GM21423 (cell line): ENCODE measurements around the gene CLDN9.
"Not testable (repeated sequence)": the region's sequence is repeated elsewhere in the genome, so short reads cannot be mapped to it uniquely, and the experiment has no call there.

Experiments used
- ATAC-seq: cut with Tn5 transposase; IDR thresholded peaks from one replicate; pipeline ENCODE4 v1.9.1; 2021; ENCODE audit warnings: mild to moderate bottlenecking, moderate library complexity; ENCODE audit not compliant: unreplicated experiment

CLDN9 gene

DNA sequence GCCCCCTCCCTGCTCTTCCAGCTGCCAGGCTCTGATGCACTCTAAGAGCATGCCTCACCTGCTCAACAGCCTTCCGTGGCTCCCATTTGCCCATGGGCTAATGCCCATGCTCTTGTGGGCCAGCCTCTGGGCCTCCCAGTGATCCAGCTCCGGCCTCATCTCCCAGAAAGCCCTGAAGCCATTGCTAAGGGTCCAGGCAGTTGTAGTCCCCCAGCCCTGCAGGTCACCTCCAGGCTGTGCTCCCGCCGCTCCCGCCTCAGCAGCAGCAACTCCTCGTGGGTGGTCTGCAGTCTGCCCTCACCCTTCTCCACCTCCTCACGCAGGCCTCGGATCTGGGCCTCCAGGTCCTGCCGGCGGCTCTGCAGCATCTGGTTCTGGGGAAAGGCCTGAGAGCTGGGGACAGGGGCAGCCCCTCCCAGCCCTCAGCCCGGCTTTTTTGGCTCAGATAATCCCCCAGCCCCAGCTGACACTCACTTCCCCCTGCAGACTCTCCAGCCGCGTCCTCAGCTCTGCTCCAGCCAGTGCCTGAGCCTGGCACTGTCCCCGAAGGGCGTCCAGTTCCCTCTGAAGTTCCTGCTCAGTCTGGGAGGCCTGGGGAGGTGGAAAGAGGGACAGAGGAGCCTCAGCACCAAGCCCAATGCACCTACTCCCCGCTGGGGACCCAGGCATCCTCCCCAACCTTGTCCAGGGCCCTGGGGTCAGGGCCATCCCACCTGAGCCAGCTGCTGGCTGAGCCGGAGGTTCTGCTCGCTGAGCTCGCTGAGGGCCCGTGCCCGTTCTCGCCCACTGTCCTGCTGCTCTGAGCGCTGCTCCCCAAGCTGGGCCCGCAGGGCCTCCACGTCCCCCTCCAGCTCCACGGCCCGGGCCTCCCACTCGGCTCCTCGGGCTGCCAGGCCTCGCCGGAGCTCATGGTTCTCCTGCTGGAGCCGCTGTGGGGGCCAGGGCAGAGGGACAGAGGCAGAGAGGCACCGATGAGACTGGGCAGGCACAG lies 17.8 kb downstream of the CLDN9 start:
- no peak for ATAC-seq

- ATAC-seq: no peak
Observed at GRCh38 chr16:3032624-3033023, 19.9 kb downstream of the CLDN9 start.

DNA sequence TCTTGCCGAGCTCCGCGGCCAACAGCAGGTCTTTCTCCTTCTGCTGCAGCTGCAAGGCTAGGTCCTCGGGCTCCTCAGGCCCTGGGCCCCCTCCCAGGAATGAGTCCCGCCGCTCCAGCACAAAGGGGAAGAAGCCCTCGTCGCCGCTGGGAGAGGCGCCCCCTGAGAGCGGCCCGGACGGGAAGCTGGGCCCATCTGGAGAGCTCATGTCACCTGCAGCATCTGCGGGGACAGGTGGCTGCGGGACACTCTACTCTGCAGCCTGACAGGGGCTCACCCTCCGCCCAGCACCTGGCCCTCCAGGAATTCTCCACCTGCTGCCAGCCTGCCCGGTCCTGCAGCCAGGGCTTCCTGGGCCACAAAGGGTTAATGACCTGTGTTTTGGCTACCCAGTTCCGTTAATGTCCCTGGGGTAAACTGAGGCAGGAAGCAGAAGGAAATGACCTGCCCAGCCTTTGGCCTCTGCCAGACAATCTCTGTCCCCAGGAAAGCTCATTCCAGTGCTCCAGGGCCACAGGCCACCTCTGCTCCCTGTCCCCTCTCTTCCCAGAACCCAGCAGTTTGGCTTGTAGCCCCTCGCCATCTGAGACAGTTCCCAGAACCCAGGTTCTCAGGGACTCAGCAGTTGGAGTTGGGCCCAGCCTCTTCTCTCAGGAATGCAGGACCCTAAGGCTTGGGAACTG lies 22.7 kb downstream of the CLDN9 start:
- ATAC-seq: no peak

DNA sequence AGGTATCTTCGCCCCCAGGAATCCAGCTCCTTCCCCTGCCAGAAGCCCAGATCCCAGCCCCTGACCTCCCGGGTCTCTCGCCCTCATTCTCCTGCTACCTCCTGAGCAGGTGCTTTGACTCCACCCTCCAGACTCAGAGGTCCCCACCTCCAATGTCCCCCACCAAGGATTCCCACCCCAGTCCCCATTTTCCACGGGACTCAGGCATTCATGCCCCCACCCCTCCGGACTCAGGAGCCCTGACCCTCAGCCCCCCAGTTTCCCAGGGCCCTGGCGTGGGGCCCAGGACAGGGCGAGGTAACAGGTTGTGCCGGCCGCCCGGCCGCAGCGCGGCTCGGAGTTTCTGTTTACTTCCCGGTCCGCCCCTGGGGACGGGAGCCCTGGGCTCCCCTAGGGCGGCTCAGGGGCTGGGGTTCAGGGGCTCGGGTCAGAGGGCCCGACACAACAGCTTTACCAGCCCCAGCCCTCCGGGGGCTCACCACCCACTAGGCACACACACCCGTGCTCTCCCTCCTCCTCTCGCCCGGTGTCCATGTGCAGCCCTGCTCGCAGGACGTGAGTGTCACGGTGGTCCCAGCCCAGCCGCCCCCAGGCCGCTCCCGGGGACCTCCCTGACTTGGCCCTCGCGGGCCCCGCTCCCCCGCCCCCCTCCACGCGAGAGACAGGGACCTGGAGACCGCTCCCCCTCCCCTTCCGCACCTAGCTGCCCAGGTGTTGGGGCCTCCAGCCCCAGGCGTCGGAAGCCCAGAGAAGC lies 23.4 kb downstream of the CLDN9 start:
- ATAC-seq: no peak

- ATAC-seq: no peak
Observed at GRCh38 chr16:3036726-3037315, 24.1 kb downstream of the CLDN9 start, which contains the start of gene BICDL2. Gene BICDL2, minus strand, starts transcription at chr16:3036944. Its CDS starts 1,448 bp downstream, at chr16:3035496.

DNA sequence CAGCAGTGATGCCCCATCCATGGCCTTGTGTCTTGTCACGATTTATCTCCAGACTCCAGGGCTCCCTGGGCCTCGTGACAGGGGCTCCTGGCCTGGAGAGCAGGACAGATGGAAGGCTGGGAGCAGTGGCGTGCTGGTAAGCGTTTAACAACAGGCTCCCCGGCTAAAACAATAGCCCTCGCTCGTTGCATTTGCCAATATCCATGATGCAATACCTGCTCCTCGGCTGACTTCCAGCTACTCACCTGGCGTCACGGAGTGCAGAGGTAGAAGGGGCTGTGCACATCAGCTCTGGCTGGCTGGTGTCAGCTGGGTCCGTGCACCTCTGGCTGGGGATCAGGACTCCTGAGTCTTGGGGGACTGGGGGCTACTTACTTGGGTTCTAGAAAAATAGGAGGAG lies 25.5 kb downstream of the CLDN9 start:
- no peak for ATAC-seq

GRCh38 chr16:3038896-3039295 lies 26.2 kb downstream of the CLDN9 start:
- no peak for ATAC-seq

- no peak for ATAC-seq
Observed at GRCh38 chr16:3042376-3042775, 29.7 kb downstream of the CLDN9 start.

- no peak for ATAC-seq
Observed at GRCh38 chr16:3044708-3045107, 32.0 kb downstream of the CLDN9 start.

GRCh38 chr16:3045758-3046640 lies 33.3 kb downstream of the CLDN9 start, which contains the start of gene MMP25:
Gene MMP25, plus strand, starts transcription at chr16:3046561. Its CDS starts 357 bp downstream, at chr16:3046918.
- ATAC-seq: no peak

DNA sequence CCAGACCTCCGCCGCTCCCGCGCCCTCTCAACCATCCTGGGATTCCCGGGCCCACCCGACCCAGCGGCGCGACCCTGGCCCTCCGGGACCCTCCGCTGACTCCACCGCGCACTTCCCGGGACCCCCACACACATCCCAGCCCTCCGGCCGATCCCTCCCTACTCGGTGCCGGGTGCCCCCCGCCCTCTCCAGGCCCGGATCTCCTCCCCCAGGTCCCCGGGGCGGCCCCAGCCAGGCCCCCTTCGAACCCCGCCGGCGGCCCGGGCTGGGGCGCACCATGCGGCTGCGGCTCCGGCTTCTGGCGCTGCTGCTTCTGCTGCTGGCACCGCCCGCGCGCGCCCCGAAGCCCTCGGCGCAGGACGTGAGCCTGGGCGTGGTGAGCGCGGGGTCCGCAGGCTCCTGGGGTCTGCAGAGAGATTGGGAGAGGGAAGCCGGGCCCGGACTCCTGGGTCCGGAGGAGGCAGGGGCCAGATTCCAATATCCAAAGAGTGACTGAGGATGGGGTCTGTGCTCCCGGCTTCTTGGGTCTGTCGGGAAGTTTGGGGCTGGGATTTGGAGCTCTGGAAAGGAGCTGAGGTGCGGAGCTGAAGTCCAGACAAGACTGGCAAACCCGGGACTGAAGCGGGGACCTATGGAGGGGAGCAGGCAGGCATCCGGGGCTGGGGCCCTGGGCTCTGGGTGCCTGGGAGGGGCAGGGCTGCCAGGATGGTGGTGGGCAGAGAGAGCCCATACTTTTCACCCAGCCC lies 34.1 kb downstream of the CLDN9 start:
- ATAC-seq: no peak

DNA sequence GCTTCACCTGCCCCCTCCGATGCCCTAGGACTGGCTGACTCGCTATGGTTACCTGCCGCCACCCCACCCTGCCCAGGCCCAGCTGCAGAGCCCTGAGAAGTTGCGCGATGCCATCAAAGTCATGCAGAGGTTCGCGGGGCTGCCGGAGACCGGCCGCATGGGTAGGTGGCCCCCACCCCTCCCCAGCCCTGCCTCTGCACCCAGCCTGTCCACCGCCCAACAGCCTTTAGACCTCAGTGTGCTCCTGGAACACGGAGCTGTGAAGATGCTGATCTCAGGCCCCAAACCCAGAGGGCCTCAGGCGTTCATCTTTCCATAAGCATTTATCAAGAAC lies 34.6 kb downstream of the CLDN9 start:
- no peak for ATAC-seq

GRCh38 chr16:3049921-3050481 lies 37.3 kb downstream of the CLDN9 start:
- ATAC-seq: no peak

DNA sequence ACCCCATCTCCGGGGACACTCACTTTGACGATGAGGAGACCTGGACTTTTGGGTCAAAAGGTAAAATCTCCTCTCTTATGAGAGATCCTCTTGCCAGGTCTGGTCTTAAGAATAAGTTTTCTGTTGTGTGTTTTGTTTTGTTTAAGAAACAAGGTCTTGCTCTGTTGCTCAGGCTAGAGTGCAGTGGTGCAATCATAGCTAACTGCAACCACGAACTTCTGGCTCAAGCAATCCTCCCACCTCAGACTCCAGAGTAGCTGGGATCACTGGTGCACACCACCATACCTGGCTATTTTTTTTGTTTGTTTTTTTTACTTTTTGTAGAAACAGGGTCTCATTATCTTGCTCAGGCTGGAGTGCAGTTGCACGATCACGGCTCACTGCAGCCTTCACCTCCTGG lies 37.8 kb downstream of the CLDN9 start:
- no peak for ATAC-seq

- no peak for ATAC-seq
Observed at GRCh38 chr16:3051009-3051408, 38.3 kb downstream of the CLDN9 start.

- no peak for ATAC-seq
Observed at GRCh38 chr16:3051494-3051893, 38.8 kb downstream of the CLDN9 start.

GRCh38 chr16:3052571-3053329 lies 40.0 kb downstream of the CLDN9 start:
- not testable (repeated sequence) for ATAC-seq

DNA sequence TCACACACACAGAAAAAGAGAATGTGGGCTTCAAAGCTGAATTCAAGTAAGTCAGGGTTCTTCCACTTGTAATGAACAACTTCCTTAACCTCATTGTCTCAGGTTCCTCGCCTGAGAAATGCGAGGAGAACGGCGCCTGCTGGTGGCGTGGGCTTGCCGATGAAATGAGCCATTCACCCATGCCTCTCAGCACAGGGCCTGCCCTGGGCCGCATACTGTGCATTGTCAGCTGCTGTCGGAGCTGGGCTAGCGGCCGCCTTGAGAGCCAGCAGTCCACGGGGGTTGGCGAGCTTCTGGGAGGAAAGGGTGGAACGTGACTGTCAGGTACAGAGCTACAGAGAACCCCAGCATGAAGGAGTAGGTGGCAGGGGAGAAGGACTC lies 40.6 kb downstream of the CLDN9 start:
- not testable (repeated sequence) for ATAC-seq
